SU-DHL-6 (cell line): ENCODE results near the gene TBC1D5.

Source experiments
- H2AFZ ChIP-seq: fragments of 200-600 bp; sonication (generic); 2 replicates; pipeline ENCODE4 v1.6.1; 2014; ENCODE audit warnings: low read depth, mild to moderate bottlenecking, moderate library complexity, mixed read lengths, antibody characterized with exemption, low read length; ENCODE audit not compliant: severe bottlenecking
- H3F3A ChIP-seq: fragments of 200-600 bp; shearing (Covaris generic); 2 replicates; pipeline ENCODE4 v1.6.0; 2016; ENCODE audit warnings: antibody characterized with exemption, mild to moderate bottlenecking; ENCODE audit not compliant: insufficient read depth
- H3K27ac ChIP-seq: fragments of 200-600 bp; sonication (generic); 2 replicates; pipeline ENCODE4 v1.5.1; 2016; ENCODE audit warnings: low read depth, mild to moderate bottlenecking, low read length, moderate library complexity, mixed read lengths
- H3K27me3 ChIP-seq: fragments of 200-600 bp; sonication (generic), shearing (Covaris generic); 2 replicates; pipeline ENCODE4 v1.6.0; 2014; ENCODE audit warnings: mild to moderate bottlenecking, low read length
- H3K36me3 ChIP-seq: fragments of 200-600 bp; sonication (generic); 2 replicates; pipeline ENCODE4 v1.6.1; 2014; ENCODE audit warnings: mild to moderate bottlenecking, low read length, mixed read lengths
- H3K4me2 ChIP-seq: fragments of 300-600, 200-600 bp; shearing (Covaris generic), sonication (generic); 2 replicates; pipeline ENCODE4 v1.6.0; 2014; ENCODE audit warnings: low read length, low read depth, mild to moderate bottlenecking; ENCODE audit not compliant: poor library complexity, severe bottlenecking
- H3K4me3 ChIP-seq: fragments of 200-600 bp; sonication (generic); 2 replicates; pipeline ENCODE4 v1.5.1; 2014; ENCODE audit warnings: antibody characterized with exemption, low read length, mild to moderate bottlenecking, mixed read lengths; ENCODE audit not compliant: insufficient read depth, poor library complexity, severe bottlenecking
- H3K79me2 ChIP-seq: fragments of 200-600 bp; sonication (generic); 2 replicates; pipeline ENCODE4 v1.6.1; 2014; ENCODE audit warnings: mild to moderate bottlenecking, low read length, moderate library complexity; ENCODE audit not compliant: insufficient read depth
- H3K9ac ChIP-seq: fragments of 200-600 bp; sonication (generic); 2 replicates; pipeline ENCODE4 v1.7.0; 2014; ENCODE audit warnings: mild to moderate bottlenecking, low read length
- H3K9me2 ChIP-seq: fragments of 200-600 bp; sonication (generic); replicated peaks from 2 replicates; pipeline ENCODE4 v1.6.1; 2014; ENCODE audit warnings: low read length; ENCODE audit not compliant: insufficient read depth
- H3K9me3 ChIP-seq: fragments of 200-600 bp; sonication (generic); 2 replicates; pipeline ENCODE4 v1.6.1; 2014; ENCODE audit warnings: low read length, mixed read lengths; ENCODE audit not compliant: insufficient read depth
- H4K20me1 ChIP-seq: fragments of 200-600 bp; sonication (generic); 2 replicates; pipeline ENCODE4 v1.6.1; 2014; ENCODE audit warnings: low read depth, mild to moderate bottlenecking, antibody characterized with exemption, low read length, moderate library complexity, mixed read lengths
- EZH2phosphoT487 ChIP-seq: fragments of 200-600 bp; sonication (generic), shearing (Covaris generic); conservative IDR thresholded peaks from 2 replicates; pipeline ENCODE4 v1.6.1; 2018; ENCODE audit warnings: mild to moderate bottlenecking, antibody characterized with exemption, low read length, moderate library complexity, mixed read lengths
- TF ChIP-seq, protein P1 (sequence below): fragments of 200-600 bp; sonication (generic); IDR thresholded peaks from one replicate; pipeline ENCODE4 v1.5.1; 2017; ENCODE audit warnings: antibody characterized with exemption, mild to moderate bottlenecking, low read length, moderate library complexity; ENCODE audit not compliant: insufficient read depth, poor library complexity, severe bottlenecking

Gene TBC1D5

GRCh38 chr3:17333446-17333845 is 409.0 kb downstream of the TBC1D5 start:
- H3K27me3 ChIP-seq: no peaks in the 10 kb centered on the region

GRCh38 chr3:17330660-17331059 is 411.8 kb downstream of the TBC1D5 start:
- Histone ChIP-seq H3K9me3 (no peaks in the 10 kb centered on the region), H3F3A (no peaks in the 10 kb centered on the region), H3K27ac (no peak overlapping the region), H3K36me3 (no peaks in the 10 kb centered on the region), H2AFZ (no peak overlapping the region), H4K20me1 (no peaks in the 10 kb centered on the region), H3K4me2 (no peak overlapping the region), H3K9ac (no peak overlapping the region), H3K79me2 (no peaks in the 10 kb centered on the region), H3K27me3 (no peaks in the 10 kb centered on the region), H3K4me3 (no peak overlapping the region), H3K9me2 (no peaks in the 10 kb centered on the region)
- no peak for TF ChIP-seq EZH2phosphoT487
- TF ChIP-seq, protein P1, sequence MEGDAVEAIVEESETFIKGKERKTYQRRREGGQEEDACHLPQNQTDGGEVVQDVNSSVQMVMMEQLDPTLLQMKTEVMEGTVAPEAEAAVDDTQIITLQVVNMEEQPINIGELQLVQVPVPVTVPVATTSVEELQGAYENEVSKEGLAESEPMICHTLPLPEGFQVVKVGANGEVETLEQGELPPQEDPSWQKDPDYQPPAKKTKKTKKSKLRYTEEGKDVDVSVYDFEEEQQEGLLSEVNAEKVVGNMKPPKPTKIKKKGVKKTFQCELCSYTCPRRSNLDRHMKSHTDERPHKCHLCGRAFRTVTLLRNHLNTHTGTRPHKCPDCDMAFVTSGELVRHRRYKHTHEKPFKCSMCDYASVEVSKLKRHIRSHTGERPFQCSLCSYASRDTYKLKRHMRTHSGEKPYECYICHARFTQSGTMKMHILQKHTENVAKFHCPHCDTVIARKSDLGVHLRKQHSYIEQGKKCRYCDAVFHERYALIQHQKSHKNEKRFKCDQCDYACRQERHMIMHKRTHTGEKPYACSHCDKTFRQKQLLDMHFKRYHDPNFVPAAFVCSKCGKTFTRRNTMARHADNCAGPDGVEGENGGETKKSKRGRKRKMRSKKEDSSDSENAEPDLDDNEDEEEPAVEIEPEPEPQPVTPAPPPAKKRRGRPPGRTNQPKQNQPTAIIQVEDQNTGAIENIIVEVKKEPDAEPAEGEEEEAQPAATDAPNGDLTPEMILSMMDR: no peak

More at GRCh38 chr3:17333446-17333845, 409.0 kb downstream of the TBC1D5 start:
- Histone ChIP-seq H3K9me3 (no peaks in the 10 kb centered on the region), H3F3A (no peaks in the 10 kb centered on the region), H3K79me2 (no peaks in the 10 kb centered on the region), H3K36me3 (0 out of 2 replicates have a peak, but pooled peaks cover 3% of the 10 kb centered on the region), H3K27ac (no peak overlapping the region), H2AFZ (no peak overlapping the region), H4K20me1 (no peaks in the 10 kb centered on the region), H3K4me3 (no peak overlapping the region), H3K9ac (no peak overlapping the region), H3K4me2 (no peak overlapping the region), H3K9me2 (no peaks in the 10 kb centered on the region)
- TF ChIP-seq EZH2phosphoT487: no peak
- TF ChIP-seq, protein P1: no peak

GRCh38 chr3:17329927-17330326 is 412.5 kb downstream of the TBC1D5 start:
- no peaks in the 10 kb centered on the region for H3K27me3 ChIP-seq
- TF ChIP-seq EZH2phosphoT487: no peak
- TF ChIP-seq, protein P1: no peak
- no peak overlapping the region for H3K4me2 ChIP-seq

More at GRCh38 chr3:17329927-17330326, 412.5 kb downstream of the TBC1D5 start:
- Histone ChIP-seq H3K9me3 (no peaks in the 10 kb centered on the region), H3K27ac (no peak overlapping the region), H3K9me2 (no peaks in the 10 kb centered on the region), H2AFZ (no peak overlapping the region), H3F3A (no peaks in the 10 kb centered on the region), H3K9ac (no peak overlapping the region), H3K4me3 (no peak overlapping the region), H3K36me3 (no peaks in the 10 kb centered on the region), H4K20me1 (no peaks in the 10 kb centered on the region), H3K79me2 (no peaks in the 10 kb centered on the region)
